Kidney epithelial cell (primary cell): ENCODE data around the gene MAEA. TPM values are rescaled to one million over a fixed set of nuclear protein-coding genes. Genes with fewer than 3 reads are reported as not detected.

ENCODE experiments used
- DNase-seq: peaks from one replicate; pipeline ENCODE4 v3.0.0-alpha.2; 2010; ENCODE audit warnings: low read depth
- H3K27me3 ChIP-seq: 2 replicates; pipeline ENCODE4 v1.6.0; 2011; ENCODE audit warnings: low read length; ENCODE audit not compliant: control insufficient read depth, insufficient read depth
- H3K36me3 ChIP-seq: 2 replicates; pipeline ENCODE4 v1.5.1; 2011; ENCODE audit warnings: low read length; ENCODE audit not compliant: control insufficient read depth, insufficient read depth
- H3K4me3 ChIP-seq: 2 replicates; pipeline ENCODE4 v1.5.1; 2011; ENCODE audit warnings: low read depth, mild to moderate bottlenecking, control low read depth, low read length
- CTCF ChIP-seq: IDR thresholded peaks from 2 replicates; pipeline ENCODE4 v1.5.1; 2011; ENCODE audit warnings: mild to moderate bottlenecking, moderate library complexity, low read length, control low read depth, inconsistent platforms; ENCODE audit not compliant: insufficient read depth, poor library complexity, severe bottlenecking
- total RNA-seq: library from RNA; depleted of rRNA; stranded (reverse); fragments of >200 nt; gene quantifications from 2 replicates; pipeline ENCODE4 v1.2.3, GENCODE V29; 2015

Gene MAEA
- total RNA-seq, 1 donor from 2014 or later, result 79.1 TPM

GRCh38 chr4:1377606-1378261 lies 88.0 kb downstream of the MAEA start:
- Histone ChIP-seq H3K27me3 (no peaks in the 10 kb centered on the region), H3K4me3 (no peak overlapping the region), H3K36me3 (no peaks in the 10 kb centered on the region)
- no peak for TF ChIP-seq CTCF
- DNase-seq, result no peak

- no peak for TF ChIP-seq CTCF
- H3K36me3 ChIP-seq, result no peaks in the 10 kb centered on the region
- no peak overlapping the region for H3K4me3 ChIP-seq
- no peaks in the 10 kb centered on the region for H3K27me3 ChIP-seq
- no peak for DNase-seq
Observed at GRCh38 chr4:1378559-1379231, 89.0 kb downstream of the MAEA start.

GRCh38 chr4:1379351-1379781 lies 89.7 kb downstream of the MAEA start:
- no peak overlapping the region for H3K4me3 ChIP-seq
- no peak for DNase-seq
- no peaks in the 10 kb centered on the region for H3K36me3 ChIP-seq
- H3K27me3 ChIP-seq, result no peaks in the 10 kb centered on the region
- TF ChIP-seq CTCF, result no peak

GRCh38 chr4:1379801-1380331 lies 90.2 kb downstream of the MAEA start:
- H3K4me3 ChIP-seq, result no peak overlapping the region
- no peak for DNase-seq
- H3K27me3 ChIP-seq, result no peaks in the 10 kb centered on the region
- no peaks in the 10 kb centered on the region for H3K36me3 ChIP-seq
- no peak for TF ChIP-seq CTCF

GRCh38 chr4:1380368-1381151 lies 90.9 kb downstream of the MAEA start:
- no peaks in the 10 kb centered on the region for H3K36me3 ChIP-seq
- H3K27me3 ChIP-seq, result no peaks in the 10 kb centered on the region
- TF ChIP-seq CTCF, result no peak
- H3K4me3 ChIP-seq, result no peak overlapping the region
- DNase-seq, result no peak
